Stimulated activated CD4-positive, alpha-beta T cell treated with anti-CD3 and anti-CD28 coated beads, Interleukin-12 subunit alpha, Interleukin-12 subunit beta, amount 100 ng/mL, for 24 hours (primary cell): Measurements from ENCODE around the gene DENND1C.
A peak's percentile ranks its signal among the peaks of the same experiment; 100 is the strongest.

ENCODE experiments used
- DNase-seq, 2 experiments: peaks; one replicate each; pipeline ENCODE4 v3.0.0-alpha.2; 2020; ENCODE audit warnings: low read depth in 2 of 2

Gene DENND1C

DNA sequence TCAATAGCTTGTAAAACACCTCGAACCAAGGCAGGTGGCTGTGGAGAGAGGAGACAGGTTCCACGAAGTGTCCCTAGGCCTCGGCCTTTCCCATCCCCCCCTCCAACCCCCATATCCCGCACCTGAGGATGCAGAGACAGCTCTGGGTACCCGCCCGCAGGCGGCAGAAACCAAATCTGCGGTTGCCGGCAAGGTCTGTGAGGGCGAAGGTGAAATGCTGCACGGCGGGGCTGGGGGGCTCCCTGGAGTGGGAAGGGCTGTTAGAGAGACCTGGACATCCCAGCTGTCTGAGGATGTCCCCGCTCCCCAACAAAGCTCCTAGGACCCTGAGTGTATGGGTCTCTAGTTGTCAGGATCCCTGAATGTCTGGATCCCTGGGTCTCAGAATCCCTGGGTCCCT is 2.8 kb downstream of the DENND1C start:
- DNase-seq: no peak

DNA sequence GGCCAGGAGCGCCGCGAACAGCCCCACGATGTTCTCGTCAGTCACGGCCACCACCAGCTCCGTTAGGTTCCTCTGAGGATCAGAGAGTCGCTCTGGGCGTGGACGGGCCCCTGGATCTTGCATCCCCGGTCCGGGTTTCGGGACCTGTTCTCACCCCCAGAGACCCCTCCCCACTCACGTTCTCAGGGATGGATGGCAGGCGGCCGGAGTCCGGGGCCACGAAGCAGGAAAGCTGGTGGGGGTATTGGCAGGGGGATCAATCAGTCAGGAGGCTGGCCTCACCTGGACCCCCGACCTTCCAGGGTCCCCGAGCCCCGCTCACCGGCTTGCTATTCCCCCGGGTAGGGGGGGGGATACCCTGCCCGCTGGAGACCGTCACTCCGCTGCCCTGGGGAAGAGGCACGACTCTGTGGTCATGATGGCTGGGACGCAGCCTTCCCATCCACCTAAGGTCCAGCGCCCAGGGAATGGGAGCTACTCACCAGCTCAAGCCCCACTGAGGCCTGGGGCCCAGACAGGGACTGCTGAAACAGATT is 4.6 kb downstream of the DENND1C start:
- no peak for DNase-seq

DNA sequence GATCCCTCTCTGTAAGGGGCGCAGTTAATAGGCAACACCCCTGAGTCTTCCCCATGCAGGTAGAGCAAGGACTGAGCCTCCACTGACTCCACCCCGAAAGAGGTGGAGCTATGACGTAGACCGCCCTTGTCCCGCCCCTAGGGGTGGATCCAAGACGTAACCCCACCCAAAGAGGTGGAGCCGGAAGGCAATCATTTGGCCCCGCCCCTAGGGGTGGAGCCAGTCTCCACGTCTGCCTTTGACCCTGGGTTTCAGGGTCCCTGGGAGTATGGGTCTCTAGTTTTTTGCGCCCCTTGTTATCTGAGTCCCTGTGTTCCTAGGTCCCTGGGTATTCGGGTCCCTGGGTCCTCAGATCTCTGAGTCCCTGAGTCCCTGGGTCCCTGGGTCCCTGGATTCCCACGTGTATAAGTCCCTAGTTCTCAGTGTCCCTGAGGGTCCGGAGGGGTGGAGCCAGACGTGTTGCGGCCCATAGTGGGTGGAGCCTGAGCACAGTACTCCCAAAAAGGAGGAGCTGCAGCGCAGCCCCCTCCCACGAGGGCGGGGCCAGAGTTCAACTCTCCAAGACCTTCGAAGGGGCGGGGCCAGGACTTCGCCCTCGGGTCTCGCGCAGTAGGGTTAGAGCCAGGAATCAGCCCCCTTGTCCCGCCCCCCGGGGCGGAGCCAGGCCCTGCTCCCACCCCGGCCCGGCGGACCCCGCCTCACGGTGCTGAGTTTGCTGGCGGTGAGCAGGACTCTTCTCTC is 5.3 kb downstream of the DENND1C start:
- DNase-seq: peak in 1 of 2 experiments; percentile 50

DNA sequence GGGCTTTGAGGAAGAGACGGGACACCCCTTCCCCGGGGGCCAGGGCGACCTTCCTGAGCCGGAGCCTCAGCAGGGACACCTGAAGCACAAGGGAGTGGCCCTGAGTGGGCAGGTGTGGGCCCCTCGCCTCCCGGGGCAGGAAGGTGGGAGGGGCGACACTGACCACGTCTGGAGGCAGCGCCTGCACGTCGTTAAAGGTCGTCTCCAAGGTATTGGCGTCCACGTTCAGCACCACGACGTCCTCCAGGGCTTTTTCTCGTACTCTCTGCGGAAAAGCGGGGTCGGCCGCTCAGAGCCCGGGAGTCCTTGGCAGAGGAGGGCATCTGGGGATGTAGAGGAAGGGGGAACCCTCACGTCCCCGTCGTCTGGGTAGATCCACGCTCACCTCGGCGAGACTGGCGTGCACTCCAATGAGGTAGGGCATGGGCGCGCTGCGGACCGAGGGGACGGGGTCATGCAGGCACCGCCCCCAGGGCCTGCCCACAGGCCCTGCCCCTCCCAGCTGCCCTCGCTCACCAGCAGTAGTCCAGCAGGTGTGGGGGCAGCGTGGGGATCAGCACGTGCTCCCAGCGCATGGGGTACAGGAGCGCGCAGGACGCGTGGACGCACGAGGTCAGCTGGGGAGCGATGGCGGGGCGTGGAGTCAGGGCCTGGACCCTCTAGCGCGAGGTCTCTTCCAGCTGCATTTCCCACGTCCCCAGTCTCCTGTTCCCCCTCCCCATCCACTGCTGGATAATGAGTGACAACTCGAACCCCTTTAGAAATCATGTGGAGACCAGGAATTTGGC is 6.1 kb downstream of the DENND1C start:
- no peak for DNase-seq

DNA sequence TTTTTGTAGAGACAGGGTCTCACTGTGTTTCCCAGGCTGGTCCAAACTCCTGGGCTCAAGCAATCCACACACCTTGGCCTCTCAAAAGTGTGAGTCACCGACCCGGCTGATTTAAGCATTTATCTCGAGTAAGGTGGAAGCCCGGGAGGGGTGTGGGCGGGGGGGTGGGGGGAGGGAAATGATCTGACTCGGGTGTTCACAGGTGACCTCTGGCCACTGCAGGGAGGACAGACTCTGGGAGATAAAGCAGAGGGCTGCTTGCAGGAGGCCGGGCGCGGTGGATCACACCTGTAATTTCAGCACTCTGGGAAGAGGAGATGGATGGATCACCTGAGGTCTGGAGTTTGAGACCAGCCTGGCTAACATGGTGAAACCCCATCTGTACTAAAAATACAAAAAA is 7.9 kb downstream of the DENND1C start:
- no peak for DNase-seq

DNA sequence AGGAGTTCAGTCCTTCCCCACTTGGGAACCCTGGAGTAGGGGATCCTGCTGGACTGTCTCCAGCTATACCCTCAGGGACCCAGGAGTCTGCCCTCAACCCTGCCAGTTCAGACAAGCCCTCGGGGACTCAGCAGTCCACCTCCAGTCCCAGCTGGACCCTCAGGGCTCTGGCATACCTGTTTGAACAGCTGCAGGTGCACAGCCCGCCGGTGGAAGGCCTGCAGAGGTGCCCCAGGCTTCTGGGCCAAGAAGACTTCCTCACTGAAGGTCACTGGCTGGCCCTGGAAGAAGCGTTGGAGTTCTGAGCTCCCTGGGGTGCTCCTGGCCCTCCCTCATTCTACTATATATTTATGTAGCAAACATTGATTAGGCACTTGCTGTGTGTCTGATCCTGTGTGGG is 8.9 kb downstream of the DENND1C start:
- DNase-seq: no peak

DNA sequence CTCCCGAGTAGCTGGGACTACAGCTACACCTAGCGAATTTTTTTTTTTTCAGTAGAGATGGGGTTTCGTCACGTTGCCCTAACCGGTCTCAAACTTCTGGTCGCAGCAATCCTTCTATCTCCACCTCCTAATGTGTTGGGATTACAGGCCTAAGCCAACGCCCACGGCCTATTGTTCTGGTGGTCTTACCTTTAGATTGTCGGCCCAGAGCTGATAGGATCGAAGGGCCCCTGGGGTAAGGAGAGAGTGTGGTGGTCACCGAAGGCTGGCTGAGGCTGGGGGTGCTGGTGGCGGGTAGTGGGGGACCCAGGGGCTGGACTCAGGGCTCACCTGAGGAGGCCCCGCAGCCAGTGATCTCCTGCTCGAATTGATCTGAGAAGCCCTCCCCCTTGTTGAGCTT is 10.5 kb downstream of the DENND1C start:
- DNase-seq: no peak

DNA sequence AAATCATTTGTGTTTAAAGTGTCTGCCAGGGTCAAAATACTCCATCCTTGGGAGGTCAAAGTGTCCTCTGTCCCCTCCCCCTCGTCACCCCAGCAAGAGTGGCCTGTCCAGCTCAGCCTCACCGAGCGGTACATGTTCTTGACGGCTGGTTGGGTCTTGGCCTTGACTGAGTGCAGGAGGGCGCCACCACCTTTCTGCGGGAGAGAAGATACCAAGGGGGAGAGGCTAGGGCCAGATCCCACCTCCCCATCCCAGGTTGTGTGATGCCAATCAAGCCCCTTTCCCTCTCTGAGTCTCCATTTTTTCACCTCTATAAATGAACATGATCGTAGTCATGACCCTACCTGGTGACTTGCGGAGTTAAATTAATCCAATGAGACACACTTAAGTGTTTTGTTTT is 11.4 kb downstream of the DENND1C start:
- DNase-seq: no peak

DNA sequence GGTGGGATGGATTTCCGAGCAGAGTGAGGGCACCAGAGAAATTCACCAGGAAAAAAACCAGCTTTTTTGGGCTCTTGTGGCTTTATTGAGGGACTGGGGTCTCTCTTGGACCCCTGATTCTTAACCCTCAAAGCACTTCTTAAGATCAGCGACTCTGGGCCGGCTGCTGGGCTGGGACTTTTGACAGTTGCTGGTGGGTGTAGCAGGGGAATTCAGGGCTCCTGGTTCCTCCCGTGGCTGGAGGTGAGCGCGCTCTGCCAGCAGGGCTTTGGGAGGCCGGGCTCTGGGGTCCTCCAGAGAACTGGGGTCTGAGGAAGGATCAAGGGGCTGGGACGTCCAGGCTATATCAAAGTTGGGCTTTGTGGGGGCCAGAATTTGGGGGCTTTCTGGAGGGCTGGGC is 14.2 kb downstream of the DENND1C start:
- no peak for DNase-seq

DNA sequence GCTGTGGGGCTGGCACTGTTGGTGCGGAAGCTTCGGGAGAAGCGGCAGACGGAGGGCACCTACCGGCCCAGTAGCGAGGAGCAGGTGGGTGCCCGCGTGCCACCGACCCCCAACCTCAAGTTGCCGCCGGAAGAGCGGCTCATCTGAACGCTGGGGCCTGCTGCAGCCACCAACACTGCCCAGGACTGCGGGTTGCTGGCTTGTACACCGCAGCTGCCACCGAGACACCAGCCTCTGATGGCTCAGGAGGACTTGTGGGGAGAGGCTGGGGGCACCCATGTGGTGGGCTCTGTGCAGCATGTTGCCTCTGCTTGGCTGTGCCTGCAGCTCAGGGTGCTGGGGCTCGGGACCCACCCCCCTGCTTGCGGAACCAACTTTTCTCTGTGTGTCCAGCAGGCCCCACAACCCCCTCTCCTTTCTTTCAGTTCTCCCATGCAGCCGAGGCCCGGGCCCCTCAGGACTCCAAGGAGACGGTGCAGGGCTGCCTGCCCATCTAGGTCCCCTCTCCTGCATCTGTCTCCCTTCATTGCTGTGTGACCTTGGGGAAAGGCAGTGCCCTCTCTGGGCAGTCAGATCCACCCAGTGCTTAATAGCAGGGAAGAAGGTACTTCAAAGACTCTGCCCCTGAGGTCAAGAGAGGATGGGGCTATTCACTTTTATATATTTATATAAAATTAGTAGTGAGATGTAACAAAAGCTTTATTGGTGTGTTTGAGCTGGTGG is 14.9 kb downstream of the DENND1C start:
- DNase-seq: no peak

DNA sequence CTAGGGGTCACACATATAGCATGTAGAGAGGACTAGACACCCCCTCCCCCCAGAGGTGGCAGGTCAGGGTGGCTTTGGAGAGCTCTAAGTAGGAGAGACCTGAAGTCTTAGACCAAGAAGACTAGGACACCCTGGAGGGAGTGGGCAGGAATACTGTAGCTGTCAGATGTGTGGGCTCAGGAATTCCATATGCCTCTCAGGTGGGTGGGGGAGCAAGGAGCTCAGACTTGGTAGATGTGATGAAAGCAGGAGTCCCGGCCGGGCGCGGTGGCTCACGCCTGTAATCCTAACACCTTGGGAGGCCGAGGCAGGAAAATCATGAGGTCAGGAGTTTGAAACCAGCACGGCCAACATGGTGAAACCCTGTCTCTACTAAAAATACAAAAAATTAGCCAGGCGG is 15.9 kb downstream of the DENND1C start:
- DNase-seq: no peak

DNA sequence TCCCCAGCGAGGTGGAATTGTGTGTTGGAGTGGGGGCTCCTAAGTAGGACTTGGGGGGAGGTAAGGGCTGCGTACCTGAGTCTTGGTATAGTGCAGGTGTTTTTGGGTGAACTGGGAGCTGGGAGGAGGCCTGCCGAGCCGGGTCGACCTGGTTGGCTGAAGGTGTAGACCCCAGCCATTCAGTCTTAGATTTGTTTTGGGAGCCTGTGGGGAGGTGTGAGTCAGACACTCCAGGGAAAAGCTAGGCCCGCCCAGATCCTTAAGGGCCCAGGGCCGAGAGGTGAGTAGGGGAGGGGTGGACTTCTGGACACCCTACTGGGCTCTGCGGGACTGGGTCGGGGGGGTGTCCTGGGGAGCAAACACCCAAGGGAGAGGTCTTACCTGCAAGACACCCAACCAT is 16.6 kb downstream of the DENND1C start:
- no peak for DNase-seq

DNA sequence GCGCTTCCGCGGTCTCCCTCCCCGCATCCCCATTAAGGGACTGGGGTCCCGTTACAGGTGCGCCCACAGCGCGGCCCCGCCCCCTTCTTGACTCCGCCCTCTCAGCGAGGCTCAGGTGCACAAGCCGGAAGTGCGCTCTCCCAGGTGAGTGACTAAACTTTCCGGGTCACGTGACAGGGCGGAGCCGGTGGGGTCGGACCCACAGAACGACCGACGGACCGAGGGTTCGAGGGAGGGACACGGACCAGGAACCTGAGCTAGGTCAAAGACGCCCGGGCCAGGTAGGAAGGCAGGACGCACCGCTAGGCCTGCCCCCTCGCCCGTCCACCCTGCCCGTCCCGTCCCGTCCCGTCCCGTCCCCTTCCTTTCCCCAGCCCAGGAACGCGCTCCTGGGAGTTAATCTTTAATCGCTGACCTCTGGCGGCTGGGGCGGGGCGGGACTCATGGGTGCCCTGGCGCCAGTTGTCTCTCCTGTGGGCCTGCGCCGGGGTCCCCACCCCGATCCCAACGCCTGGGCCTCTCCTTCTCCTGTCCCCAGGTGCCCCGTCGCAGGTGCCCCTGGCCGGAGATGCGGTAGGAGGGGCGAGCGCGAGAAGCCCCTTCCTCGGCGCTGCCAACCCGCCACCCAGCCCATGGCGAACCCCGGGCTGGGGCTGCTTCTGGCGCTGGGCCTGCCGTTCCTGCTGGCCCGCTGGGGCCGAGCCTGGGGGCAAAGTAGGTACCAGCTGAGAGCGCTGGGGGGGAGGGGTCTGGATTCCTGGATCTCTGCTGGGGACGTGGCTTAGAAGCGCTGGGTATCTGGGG is 17.3 kb downstream of the DENND1C start, which contains the start of gene CRB3:
Gene CRB3 (plus strand): TSS at position 202 of the 804 bp plus-strand sequence. CDS start 431 bp downstream, at position 633.
- no peak for DNase-seq

DNA sequence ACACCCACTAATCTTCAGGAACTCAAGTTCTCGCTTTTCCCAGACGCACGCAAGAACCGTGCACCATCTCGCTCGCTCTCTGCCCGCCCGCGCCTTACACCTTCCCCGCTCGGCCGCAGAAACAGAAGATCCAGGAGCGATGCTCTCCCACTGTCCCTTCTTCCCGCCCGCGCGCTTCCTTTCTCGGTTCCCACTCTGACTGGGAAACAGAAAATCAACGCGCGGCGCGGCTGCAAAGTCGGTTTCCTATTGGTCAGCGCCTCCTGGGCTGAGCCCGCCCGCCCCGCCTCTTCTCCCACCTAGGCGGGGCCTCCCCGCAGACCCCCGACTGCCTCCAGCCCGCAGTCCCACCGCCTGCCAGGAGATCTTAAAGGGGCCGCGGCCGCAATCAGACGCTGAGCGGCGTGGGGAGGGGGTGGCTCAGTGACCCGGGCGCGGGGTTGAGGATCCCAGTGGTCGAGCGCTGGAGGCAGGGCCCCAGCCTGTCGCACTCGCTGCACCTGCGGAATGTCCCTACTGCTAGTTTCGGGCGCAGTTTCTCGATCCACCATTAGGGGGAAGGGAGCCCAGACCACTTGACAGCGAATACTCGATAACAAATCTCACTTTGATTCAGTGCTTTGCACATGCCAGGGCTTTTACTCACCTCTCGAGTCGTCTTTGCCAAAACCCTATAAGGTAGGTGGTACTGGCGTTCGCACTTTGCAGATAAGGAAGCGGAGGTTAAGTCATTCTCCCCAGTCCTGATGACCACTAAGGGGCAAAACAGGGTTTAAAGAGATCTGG is 21.3 kb downstream of the DENND1C start:
- peak; percentile 96 for DNase-seq

DNA sequence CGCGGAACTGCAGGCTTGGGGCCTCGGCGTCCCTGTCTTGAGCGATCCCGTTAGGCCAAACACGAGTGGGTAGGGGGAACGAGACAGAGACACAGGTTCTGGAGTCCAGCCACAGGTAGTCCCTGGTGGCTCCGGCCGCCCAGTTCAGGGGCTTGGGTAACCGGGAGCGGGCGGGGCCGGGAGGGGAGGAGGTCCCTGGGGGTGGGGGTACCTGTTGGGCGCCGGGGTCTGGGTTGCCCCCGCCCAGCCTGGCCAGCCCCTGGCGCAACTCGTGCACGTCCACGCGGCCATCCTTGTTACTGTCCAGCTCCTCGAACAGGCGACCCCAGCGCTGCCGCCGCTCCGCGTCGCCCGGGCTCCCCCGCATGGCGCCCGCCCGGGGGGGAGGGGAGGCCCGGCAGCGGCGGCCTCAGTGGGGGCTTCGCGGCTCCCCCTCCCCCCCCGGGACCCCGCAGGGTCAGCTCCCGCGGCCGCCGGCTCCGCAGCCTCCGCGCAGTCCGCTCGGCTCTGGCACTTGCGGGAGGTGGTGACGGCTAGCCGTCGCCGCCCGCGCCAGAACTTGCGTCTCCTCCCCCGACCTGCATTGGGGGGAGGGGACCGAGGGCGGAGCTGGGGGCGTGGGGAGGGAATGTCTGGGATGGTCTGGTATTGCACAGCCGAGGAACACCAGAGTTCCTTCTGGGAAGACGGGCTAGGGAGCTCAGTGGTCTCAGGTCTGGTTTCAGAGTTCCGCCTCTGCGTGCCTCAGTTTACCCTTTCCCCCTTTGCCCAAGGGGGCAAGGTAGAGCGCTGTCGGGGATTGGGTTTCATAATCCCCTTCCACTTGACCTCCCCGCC is 22.1 kb downstream of the DENND1C start, which contains the start of gene SLC25A23:
Gene SLC25A23 (minus strand): TSS at position 531 of the 837 bp plus-strand sequence. CDS start 164 bp downstream, at position 367.
- peak in 1 of 2 experiments; percentile 64 for DNase-seq

DNA sequence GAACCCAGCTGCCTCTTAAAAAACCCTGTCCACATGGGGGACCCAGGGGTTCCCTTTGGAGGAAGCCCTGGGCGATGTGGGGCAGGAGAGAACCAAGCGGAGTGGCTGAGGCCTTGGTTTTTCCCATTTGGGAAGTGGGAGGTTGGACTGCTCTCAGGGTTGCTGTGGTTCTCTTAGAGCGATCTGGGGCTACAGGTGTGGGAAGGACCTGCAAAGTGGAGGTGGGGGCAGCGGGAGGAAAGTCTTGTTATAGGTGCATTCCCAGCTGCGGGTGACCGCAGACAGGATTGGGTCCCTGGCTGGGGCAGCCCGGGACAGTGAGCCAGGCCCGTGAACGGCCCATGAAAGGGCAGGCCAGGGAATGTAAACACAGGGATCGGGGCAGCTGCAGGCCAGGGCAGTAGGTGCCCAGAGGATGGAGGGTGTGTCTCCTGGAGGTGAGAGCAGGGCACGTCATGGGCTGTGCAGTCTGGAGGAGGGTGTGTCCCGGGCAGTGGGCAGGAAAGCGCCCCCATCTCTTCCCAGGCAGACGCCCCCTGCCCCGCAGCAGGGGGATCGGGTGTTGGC is 22.8 kb downstream of the DENND1C start:
- DNase-seq: no peak

DNA sequence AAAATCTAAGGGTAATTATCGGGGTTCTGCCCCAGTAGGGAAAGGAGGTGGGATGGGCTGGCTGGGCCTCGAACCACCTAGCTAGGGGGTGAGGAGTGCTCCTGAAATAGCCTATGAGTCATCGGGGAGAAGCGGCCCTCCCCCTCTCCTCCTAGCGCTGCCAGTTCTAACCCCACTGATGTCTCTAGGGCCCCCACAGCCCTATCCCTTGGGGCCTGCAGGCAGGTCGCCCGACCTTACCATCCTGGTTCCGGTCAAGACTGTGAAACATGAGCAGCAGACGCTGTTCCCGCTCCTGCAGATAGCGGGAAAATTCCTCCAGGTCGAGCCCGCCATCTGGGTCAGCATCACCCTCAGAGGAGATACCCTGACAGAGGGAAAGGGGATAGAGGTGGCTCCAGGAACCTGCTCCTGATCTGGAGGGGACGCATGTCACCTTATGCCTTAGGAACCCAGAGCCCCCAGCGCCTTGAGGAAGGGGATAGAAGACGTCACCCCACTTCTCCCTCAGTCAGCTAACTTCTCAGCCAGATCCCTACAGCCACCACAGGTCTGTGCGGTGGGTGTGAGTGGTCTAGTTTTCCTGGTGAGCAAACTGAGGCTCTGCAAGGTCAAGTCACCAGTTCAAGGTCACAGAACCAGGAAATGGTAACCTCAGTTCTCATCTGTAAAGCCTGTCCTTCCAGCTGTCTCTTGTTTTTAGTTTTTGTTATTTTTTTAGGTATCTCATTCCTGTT is 23.5 kb downstream of the DENND1C start:
- DNase-seq: no peak

DNA sequence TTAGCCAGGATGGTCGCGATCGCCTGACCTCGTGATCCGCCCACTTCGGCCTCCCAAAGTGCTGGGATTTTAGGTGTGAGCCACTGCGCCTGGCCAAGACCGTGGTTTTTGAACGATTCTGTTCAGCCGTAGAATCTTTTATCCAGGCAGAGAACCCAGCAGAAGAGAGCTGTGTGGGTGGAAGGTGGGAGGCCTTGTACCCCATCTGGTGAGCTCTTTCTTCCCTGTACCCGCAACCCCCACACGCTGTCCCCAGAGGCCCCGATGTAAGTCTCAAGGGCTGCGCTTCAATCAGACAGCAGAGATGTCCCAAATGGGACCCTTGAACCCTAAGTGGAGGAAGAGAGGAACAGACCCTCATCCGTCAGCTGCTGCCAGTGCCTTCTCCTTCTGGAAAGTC is 25.7 kb downstream of the DENND1C start:
- no peak for DNase-seq
